Thoracic aorta (tissue), 2 donors: Measurements from ENCODE around the gene SNX5. TPM values are rescaled to one million over a fixed set of nuclear protein-coding genes. Genes with fewer than 3 reads are reported as not detected.
A peak's percentile ranks its signal among the peaks of the same experiment; 100 is the strongest.

Experiments used
- ATAC-seq: fragments of 150-250 bp; one replicate; pipeline ENCODE4 v1.8.0; 2017; ENCODE audit warnings: low read depth; ENCODE audit not compliant: insufficient number of reproducible peaks, low FRiP score
- DNase-seq: peaks from one replicate; pipeline ENCODE4 v3.0.0-alpha.2; 2020; ENCODE audit warnings: low spot score
- H3K27ac ChIP-seq, 2 donors: fragments of 200-600 bp; sonication (generic); 1 replicate in 1 of 2; 2 replicates in 1 of 2; pipeline ENCODE4 v1.5.1; 2016; ENCODE audit warnings: mild to moderate bottlenecking in 2 of 2, moderate library complexity in 2 of 2
- H3K27me3 ChIP-seq: fragments of 200-600 bp; sonication (generic); replicated peaks from 2 replicates; pipeline ENCODE4 v1.6.0; 2016; ENCODE audit warnings: mild to moderate bottlenecking; ENCODE audit not compliant: insufficient read depth
- H3K36me3 ChIP-seq: fragments of 200-600 bp; sonication (generic); one replicate; pipeline ENCODE4 v1.5.1; 2016
- H3K4me1 ChIP-seq, 2 donors: fragments of 200-600 bp; sonication (generic); 1 replicate in 1 of 2; 2 replicates in 1 of 2; pipeline versions ENCODE4 v1.5.1 to v1.6.0; 2016; ENCODE audit warnings: low read depth in 2 of 2, mild to moderate bottlenecking in 1 of 2; ENCODE audit not compliant: control insufficient read depth in 1 of 2
- H3K4me3 ChIP-seq: fragments of 200-600 bp; sonication (generic); 2 replicates; pipeline ENCODE4 v1.5.1; 2016; ENCODE audit warnings: mild to moderate bottlenecking
- H3K9me3 ChIP-seq: fragments of 200-600 bp; sonication (generic); 2 replicates; pipeline ENCODE4 v1.5.1; 2016
- total RNA-seq, 2 donors: library from RNA; depleted of rRNA; stranded (reverse); fragments of >200 nt; gene quantifications; one replicate each; pipeline versions ENCODE4 v1.1.0 to v1.2.3, GENCODE V29; 2016
- TF ChIP-seq, protein P1 (sequence below): fragments of 200-600 bp; sonication (generic); IDR thresholded peaks from one replicate; pipeline ENCODE4 v1.5.1; 2019; ENCODE audit warnings: antibody characterized with exemption

Gene SNX5
- total RNA-seq, 2 donors from 2014 or later: 63.0 to 112 TPM

DNA sequence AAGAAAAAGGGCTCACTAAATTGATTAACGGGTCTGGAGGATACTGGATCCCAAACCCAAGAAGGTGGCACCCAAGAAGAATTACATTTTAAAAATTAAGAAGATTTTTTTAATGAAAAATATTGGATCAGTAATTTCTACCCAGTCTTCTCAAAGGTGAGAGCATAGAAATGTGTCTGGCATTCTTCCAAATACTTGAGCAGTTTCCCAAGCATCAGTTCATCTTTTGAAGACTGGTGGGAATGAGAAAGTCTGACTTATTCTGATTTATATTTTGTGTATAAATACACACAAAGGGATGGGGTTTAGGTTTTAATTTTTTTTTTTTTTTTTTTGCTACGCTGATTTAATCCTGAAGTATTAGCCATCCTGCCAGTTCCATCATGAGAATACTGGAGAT lies 3.5 kb upstream of the SNX5 start:
- H3K36me3 ChIP-seq: no peaks in the 10 kb centered on the region
- DNase-seq (no peak), ATAC-seq (no peak)
- H3K4me3 ChIP-seq: peak overlapping the region; percentile 97
- H3K27me3 ChIP-seq: no peaks in the 10 kb centered on the region
- peaks cover 42 to 50% of the 10 kb centered on the region in 2 donors for H3K4me1 ChIP-seq
- H3K27ac ChIP-seq: peak overlapping the region; percentile 95 to 96
- no peaks in the 10 kb centered on the region for H3K9me3 ChIP-seq
- TF ChIP-seq, protein P1, sequence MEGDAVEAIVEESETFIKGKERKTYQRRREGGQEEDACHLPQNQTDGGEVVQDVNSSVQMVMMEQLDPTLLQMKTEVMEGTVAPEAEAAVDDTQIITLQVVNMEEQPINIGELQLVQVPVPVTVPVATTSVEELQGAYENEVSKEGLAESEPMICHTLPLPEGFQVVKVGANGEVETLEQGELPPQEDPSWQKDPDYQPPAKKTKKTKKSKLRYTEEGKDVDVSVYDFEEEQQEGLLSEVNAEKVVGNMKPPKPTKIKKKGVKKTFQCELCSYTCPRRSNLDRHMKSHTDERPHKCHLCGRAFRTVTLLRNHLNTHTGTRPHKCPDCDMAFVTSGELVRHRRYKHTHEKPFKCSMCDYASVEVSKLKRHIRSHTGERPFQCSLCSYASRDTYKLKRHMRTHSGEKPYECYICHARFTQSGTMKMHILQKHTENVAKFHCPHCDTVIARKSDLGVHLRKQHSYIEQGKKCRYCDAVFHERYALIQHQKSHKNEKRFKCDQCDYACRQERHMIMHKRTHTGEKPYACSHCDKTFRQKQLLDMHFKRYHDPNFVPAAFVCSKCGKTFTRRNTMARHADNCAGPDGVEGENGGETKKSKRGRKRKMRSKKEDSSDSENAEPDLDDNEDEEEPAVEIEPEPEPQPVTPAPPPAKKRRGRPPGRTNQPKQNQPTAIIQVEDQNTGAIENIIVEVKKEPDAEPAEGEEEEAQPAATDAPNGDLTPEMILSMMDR: no peak

DNA sequence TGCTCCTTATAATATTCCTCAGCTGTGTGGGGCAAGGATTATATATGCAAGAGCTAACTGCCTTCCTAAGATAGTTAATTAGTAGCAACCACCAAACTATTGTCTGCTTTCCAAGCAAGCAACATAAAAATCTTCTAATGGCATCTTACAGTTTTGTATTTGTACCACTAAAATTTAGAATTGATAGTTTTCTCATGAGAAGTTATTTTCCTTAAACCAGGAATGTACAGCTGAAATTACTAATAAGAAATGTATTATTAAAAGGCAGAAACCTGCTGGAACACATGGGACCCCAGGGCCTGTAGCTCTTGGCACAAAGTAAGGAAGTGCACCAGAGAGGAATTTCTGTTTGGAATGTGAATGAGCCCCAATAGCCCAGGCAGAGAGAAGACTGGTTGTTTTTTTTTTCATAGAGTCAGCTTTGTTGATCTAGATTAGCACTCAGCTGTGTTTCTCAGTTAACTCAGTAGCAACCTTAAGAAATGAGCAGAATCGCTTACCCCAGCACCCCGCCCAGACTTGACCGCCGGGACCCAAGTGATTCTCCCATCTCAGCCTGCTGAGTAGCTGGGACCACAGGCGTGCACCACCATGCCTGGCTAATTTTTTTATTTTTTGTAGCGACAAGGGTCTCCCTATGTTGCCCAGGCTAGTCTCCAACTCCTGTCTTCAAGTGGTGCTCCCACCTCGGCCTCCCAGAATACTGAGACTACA lies 2.9 kb upstream of the SNX5 start:
- DNase-seq: no peak
- Histone ChIP-seq H3K27ac (peak overlapping the region; percentile 95 to 96), H3K4me3 (peak overlapping the region; percentile 97), H3K4me1 (peaks cover 46 to 57% of the 10 kb centered on the region in 2 donors), H3K36me3 (no peaks in the 10 kb centered on the region), H3K27me3 (no peaks in the 10 kb centered on the region), H3K9me3 (no peaks in the 10 kb centered on the region)
- TF ChIP-seq, protein P1: no peak
- ATAC-seq: no peak

DNA sequence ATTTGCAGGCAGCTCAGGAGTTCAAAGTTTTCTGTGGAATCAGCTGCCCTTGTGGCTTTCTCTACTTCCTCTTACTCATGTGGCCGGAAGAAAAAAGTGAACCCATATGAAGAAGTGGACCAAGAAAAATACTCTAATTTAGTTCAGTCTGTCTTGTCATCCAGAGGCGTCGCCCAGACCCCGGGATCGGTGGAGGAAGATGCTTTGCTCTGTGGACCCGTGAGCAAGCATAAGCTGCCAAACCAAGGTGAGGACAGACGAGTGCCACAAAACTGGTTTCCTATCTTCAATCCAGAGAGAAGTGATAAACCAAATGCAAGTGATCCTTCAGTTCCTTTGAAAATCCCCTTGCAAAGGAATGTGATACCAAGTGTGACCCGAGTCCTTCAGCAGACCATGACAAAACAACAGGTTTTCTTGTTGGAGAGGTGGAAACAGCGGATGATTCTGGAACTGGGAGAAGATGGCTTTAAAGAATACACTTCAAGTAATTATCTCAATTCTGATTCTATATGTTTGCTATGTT lies 1.4 kb upstream of the SNX5 start:
- Histone ChIP-seq H3K4me1 (peaks cover 51 to 72% of the 10 kb centered on the region in 2 donors), H3K9me3 (no peaks in the 10 kb centered on the region), H3K36me3 (no peaks in the 10 kb centered on the region), H3K27me3 (no peaks in the 10 kb centered on the region), H3K27ac (peak overlapping the region; percentile 95 to 96), H3K4me3 (peak overlapping the region; percentile 97)
- DNase-seq: no peak
- ATAC-seq: no peak
- TF ChIP-seq, protein P1: no peak

DNA sequence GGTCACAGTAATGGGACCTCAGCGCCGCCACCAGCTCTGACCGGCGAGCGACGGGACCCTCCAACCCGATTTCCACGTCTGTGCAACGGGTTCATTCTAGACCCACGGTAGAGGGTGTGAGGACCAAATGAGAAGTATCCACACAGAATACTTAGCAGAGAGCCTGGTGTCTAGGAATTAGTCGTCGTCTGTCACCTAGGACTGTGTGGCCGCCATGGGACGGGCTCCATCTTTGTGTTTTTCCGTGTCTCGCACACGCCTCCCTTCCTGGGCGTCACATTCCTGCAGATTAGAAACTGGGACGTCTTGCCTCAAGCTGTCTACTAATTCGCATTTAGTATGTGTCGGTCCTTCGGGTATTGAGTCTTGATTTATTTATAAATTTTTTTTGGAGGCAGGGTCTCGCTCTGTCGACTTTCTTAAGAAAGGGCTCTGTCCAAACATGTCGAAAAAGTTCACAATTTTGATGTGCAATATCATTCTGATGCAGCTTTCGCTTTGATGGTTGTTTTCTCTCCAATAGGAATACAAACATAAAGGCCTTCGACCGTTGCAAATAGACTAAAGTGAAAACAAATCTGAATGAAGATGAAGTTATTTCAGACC lies 787 bp upstream of the SNX5 start:
- TF ChIP-seq, protein P1: no peak
- peak overlapping the region; percentile 97 for H3K4me3 ChIP-seq
- H3K4me1 ChIP-seq: peaks cover 51 to 76% of the 10 kb centered on the region in 2 donors
- H3K27me3 ChIP-seq: no peaks in the 10 kb centered on the region
- DNase-seq: no peak
- peak overlapping the region; percentile 95 to 96 for H3K27ac ChIP-seq
- no peaks in the 10 kb centered on the region for H3K9me3 ChIP-seq
- H3K36me3 ChIP-seq: no peaks in the 10 kb centered on the region
- no peak for ATAC-seq
